ENCODE measurements around the gene GNB1.

GRCh38 chr1:1908506-1908791 is 17.6 kb upstream of the GNB1 start:
- TF ChIP-seq CTCF (IDR thresholded peaks at IDR 0.05; ENCODE audit: insufficient read depth, low read length, poor library complexity, severe bottlenecking) (no peak), EZH2phosphoT487 (conservative IDR thresholded peaks at IDR 0.05; ENCODE audit: low read length) (no peak)

Data from SU-DHL-6 (cell line).